Measurements from ENCODE around the gene FHIT. TPM values are rescaled to one million over a fixed set of nuclear protein-coding genes. Genes with fewer than 3 reads are reported as not detected.

FHIT gene
- total RNA-seq, 4 donors from 2014 or later: 1.6 to 12.9 (median 7.8) TPM

GRCh38 chr3:60952055-60952454 is 299.2 kb downstream of the FHIT start:
- peaks cover 0 to 8% (median 1%) of the 10 kb centered on the region in 4 donors for H3K9me3 ChIP-seq
- 75% methylated on average over 6 of the region's 6 CpGs for WGBS, 2 donors
- DNase-seq (ENCODE audit: low spot score in 2 of 2): no peak
- H3K27ac ChIP-seq: no peak overlapping the region
- TF ChIP-seq EP300 (IDR thresholded peaks at IDR 0.05): no peak
- no peak for TF ChIP-seq POLR2A (IDR thresholded peaks at IDR 0.05)
- TF ChIP-seq CTCF (IDR thresholded peaks at IDR 0.05): no peak
- H3K36me3 ChIP-seq: no peaks in the 10 kb centered on the region
- no peaks in the 10 kb centered on the region for H3K4me1 ChIP-seq
- H3K27me3 ChIP-seq: no peaks in the 10 kb centered on the region
- H3K4me3 ChIP-seq: no peak overlapping the region

- Histone ChIP-seq H3K9me3 (no peaks in the 10 kb centered on the region), H3K4me1 (no peaks in the 10 kb centered on the region), H3K36me3 (no peaks in the 10 kb centered on the region), H3K27ac (no peak overlapping the region), H3K27me3 (no peaks in the 10 kb centered on the region), H3K4me3 (no peak overlapping the region)
- TF ChIP-seq EP300 (IDR thresholded peaks at IDR 0.05): no peak
- TF ChIP-seq POLR2A (IDR thresholded peaks at IDR 0.05): no peak
- no peak for TF ChIP-seq CTCF (IDR thresholded peaks at IDR 0.05)
- 91 to 92% methylated on average over 3 of the region's 3 CpGs for WGBS, 2 donors
- no peak for DNase-seq (ENCODE audit: low spot score in 2 of 2)
Observed at GRCh38 chr3:60949146-60949545, 302.1 kb downstream of the FHIT start.

GRCh38 chr3:60948488-60948887 is 302.8 kb downstream of the FHIT start:
- H3K4me3 ChIP-seq: no peak overlapping the region
- DNase-seq (ENCODE audit: low spot score in 2 of 2): no peak
- H3K36me3 ChIP-seq: no peaks in the 10 kb centered on the region
- no peak overlapping the region for H3K27ac ChIP-seq
- H3K27me3 ChIP-seq: no peaks in the 10 kb centered on the region
- H3K4me1 ChIP-seq: no peaks in the 10 kb centered on the region
- no peak for TF ChIP-seq POLR2A (IDR thresholded peaks at IDR 0.05)
- TF ChIP-seq EP300 (IDR thresholded peaks at IDR 0.05): no peak
- no peak for TF ChIP-seq CTCF (IDR thresholded peaks at IDR 0.05)
- no peaks in the 10 kb centered on the region for H3K9me3 ChIP-seq

- no peak overlapping the region for H3K27ac ChIP-seq
- H3K9me3 ChIP-seq: no peaks in the 10 kb centered on the region
- TF ChIP-seq CTCF (IDR thresholded peaks at IDR 0.05) (no peak), EP300 (IDR thresholded peaks at IDR 0.05) (no peak), POLR2A (IDR thresholded peaks at IDR 0.05) (no peak)
- no peaks in the 10 kb centered on the region for H3K36me3 ChIP-seq
- no peaks in the 10 kb centered on the region for H3K4me1 ChIP-seq
- H3K27me3 ChIP-seq: no peaks in the 10 kb centered on the region
- 77 to 81% methylated on average over 3 of the region's 3 CpGs for WGBS, 2 donors
- H3K4me3 ChIP-seq: no peak overlapping the region
- no peak for DNase-seq (ENCODE audit: low spot score in 2 of 2)
Observed at GRCh38 chr3:60935709-60936108, 315.5 kb downstream of the FHIT start.

GRCh38 chr3:60933824-60934223 is 317.4 kb downstream of the FHIT start:
- no peaks in the 10 kb centered on the region for H3K9me3 ChIP-seq
- no peaks in the 10 kb centered on the region for H3K4me1 ChIP-seq
- no peak overlapping the region for H3K27ac ChIP-seq
- no peaks in the 10 kb centered on the region for H3K27me3 ChIP-seq
- no peak for TF ChIP-seq EP300 (IDR thresholded peaks at IDR 0.05)
- WGBS, 2 donors: 77 to 91% methylated on average over 2 of the region's 2 CpGs
- H3K36me3 ChIP-seq: no peaks in the 10 kb centered on the region
- H3K4me3 ChIP-seq: no peak overlapping the region
- DNase-seq (ENCODE audit: low spot score in 2 of 2): no peak

- WGBS, 2 donors: 81 to 90% methylated on average over 1 of the region's 1 CpG
- no peaks in the 10 kb centered on the region for H3K4me1 ChIP-seq
- TF ChIP-seq POLR2A (IDR thresholded peaks at IDR 0.05) (no peak), CTCF (IDR thresholded peaks at IDR 0.05) (no peak), EP300 (IDR thresholded peaks at IDR 0.05) (no peak)
- no peak overlapping the region for H3K27ac ChIP-seq
- no peak overlapping the region for H3K4me3 ChIP-seq
- H3K27me3 ChIP-seq: no peaks in the 10 kb centered on the region
- no peaks in the 10 kb centered on the region for H3K9me3 ChIP-seq
- DNase-seq (ENCODE audit: low spot score in 2 of 2): no peak
- H3K36me3 ChIP-seq: no peaks in the 10 kb centered on the region
Observed at GRCh38 chr3:60932643-60933042, 318.6 kb downstream of the FHIT start.
